Adrenal gland (tissue), 5 donors: ENCODE results near the gene RSU1.

Experiments used
- POLR2A ChIP-seq, 2 donors: fragments of 450-650 bp; IDR thresholded peaks; one replicate each; pipeline ENCODE4 v1.6.1; 2017; ENCODE audit warnings: antibody characterized with exemption in 2 of 2, mild to moderate bottlenecking in 2 of 2, moderate library complexity in 1 of 2
- TF ChIP-seq, protein P1 (sequence below), 6 experiments: fragments of 450-650 bp in 4 of 6; fragments of 200-600 bp in 2 of 6; sonication (generic) in 1 of 6; IDR thresholded peaks; 1 replicate in 5 of 6; 2 replicates in 1 of 6; pipeline versions ENCODE4 v1.5.1 to v1.8.0; 2016 to 2021; ENCODE audit warnings: antibody characterized with exemption in 6 of 6, mild to moderate bottlenecking in 2 of 6, moderate library complexity in 1 of 6
- donor health status: DM: no; HTN: no; CAD: no.

DNA sequence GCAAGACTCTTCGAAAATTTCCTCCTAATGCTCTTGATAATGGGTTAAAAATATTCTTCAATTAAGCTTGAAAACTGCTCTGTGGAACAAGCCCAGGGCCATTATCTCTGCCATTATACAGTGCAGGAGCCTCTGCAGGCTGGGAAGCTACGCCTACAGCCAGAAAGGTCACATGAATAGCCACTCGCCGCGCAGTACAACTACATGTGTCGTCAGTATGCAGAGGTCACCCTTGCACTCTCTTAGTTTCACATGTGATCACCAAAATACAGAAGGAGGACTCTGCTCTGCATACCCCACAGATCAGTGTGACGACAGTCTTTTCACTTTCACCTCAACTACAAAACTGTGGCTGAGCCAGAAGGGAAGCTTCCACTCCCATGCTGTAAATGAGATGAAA, 153.8 kb downstream of the RSU1 start:
- TF ChIP-seq, protein P1, sequence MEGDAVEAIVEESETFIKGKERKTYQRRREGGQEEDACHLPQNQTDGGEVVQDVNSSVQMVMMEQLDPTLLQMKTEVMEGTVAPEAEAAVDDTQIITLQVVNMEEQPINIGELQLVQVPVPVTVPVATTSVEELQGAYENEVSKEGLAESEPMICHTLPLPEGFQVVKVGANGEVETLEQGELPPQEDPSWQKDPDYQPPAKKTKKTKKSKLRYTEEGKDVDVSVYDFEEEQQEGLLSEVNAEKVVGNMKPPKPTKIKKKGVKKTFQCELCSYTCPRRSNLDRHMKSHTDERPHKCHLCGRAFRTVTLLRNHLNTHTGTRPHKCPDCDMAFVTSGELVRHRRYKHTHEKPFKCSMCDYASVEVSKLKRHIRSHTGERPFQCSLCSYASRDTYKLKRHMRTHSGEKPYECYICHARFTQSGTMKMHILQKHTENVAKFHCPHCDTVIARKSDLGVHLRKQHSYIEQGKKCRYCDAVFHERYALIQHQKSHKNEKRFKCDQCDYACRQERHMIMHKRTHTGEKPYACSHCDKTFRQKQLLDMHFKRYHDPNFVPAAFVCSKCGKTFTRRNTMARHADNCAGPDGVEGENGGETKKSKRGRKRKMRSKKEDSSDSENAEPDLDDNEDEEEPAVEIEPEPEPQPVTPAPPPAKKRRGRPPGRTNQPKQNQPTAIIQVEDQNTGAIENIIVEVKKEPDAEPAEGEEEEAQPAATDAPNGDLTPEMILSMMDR (IDR thresholded peaks at IDR 0.05) = no peak
- no peak for TF ChIP-seq POLR2A (IDR thresholded peaks at IDR 0.05)
